Activated naive CD4-positive, alpha-beta T cell treated with anti-CD3 and anti-CD28 coated beads for 36 hours (primary cell): ENCODE measurements around the gene ALG6. TPM values are rescaled to one million over a fixed set of nuclear protein-coding genes. Genes with fewer than 3 reads are reported as not detected.
"Not testable (repeated sequence)": the region's sequence is repeated elsewhere in the genome, so short reads cannot be mapped to it uniquely, and the experiment has no call there.

Source experiments
- CTCF ChIA-PET: fragments of 350-600 bp; sonication (Branson Sonifier 250); formaldehyde crosslinking; loops from one replicate; lab custom pipeline; 2021; ENCODE audit warnings: antibody characterized with exemption; lab: Charles Lee
- DNase-seq: peaks from one replicate; pipeline ENCODE4 v3.0.0-alpha.2; 2020
- H3K27ac Mint-ChIP-seq: one replicate; pipeline ENCODE4 v1.8.0; 2021; ENCODE audit warnings: mild to moderate bottlenecking, mixed read lengths
- H3K27me3 Mint-ChIP-seq: one replicate; pipeline ENCODE4 v1.8.0; 2021; ENCODE audit warnings: low read depth, mixed read lengths
- H3K36me3 Mint-ChIP-seq: one replicate; pipeline ENCODE4 v1.8.0; 2021; ENCODE audit warnings: low read depth, mixed read lengths
- H3K4me1 Mint-ChIP-seq: one replicate; pipeline ENCODE4 v1.8.0; 2021; ENCODE audit warnings: low read depth, mixed read lengths
- H3K4me3 Mint-ChIP-seq: one replicate; pipeline ENCODE4 v1.8.0; 2021; ENCODE audit warnings: mild to moderate bottlenecking, moderate library complexity, mixed read lengths
- H3K9me3 Mint-ChIP-seq: one replicate; pipeline ENCODE4 v1.8.0; 2021; ENCODE audit warnings: mixed read lengths
- intact Hi-C: fragments of 100-400 bp; cut with micrococcal nuclease; formaldehyde crosslinking; loops from one replicate; pipeline ENCODE4 v1.15.1; 2023
- microRNA-seq: library from miRNA; unstranded; fragments of <30 nt; microRNA quantifications from one replicate; pipeline ENCODE4 v1.2.0, GENCODE V29; 2022; ENCODE audit warnings: borderline microRNAs expressed, borderline replicate concordance
- total RNA-seq, 2 experiments: library from RNA; stranded (reverse); gene quantifications; one replicate each; pipeline ENCODE4 v1.2.3, GENCODE V29; 2021

The ALG6 gene
- total RNA-seq, 2 experiments from 2014 or later: 11.0 to 13.5 TPM

DNA sequence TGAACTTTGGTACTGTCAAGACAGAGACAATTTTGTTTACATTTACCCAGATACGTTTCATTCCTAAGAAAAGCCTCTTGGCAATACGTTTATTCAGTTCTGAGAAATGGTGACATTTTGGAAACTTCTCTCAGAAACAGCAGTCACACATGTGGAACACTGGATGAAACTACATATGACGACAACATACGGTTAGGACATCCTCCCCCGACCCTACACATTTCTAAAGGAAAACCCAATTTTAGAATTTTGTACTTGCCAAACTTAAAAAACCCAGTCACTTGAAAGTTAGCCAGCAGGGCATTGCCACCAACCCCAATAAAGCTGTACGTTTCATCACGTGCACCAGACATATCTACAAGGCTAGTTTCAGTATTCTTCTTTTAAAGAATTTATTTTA lies 98.8 kb downstream of the ALG6 start:
- Mint-ChIP-seq H3K27me3 (no peaks in the 10 kb centered on the region), H3K9me3 (peaks cover 15% of the 10 kb centered on the region), H3K36me3 (peaks cover 30% of the 10 kb centered on the region), H3K4me1 (peaks cover 4% of the 10 kb centered on the region), H3K4me3 (no peak overlapping the region), H3K27ac (no peak overlapping the region)
- CTCF ChIA-PET: no interaction called here
- intact Hi-C loops: no loop called here
- no peak for DNase-seq

DNA sequence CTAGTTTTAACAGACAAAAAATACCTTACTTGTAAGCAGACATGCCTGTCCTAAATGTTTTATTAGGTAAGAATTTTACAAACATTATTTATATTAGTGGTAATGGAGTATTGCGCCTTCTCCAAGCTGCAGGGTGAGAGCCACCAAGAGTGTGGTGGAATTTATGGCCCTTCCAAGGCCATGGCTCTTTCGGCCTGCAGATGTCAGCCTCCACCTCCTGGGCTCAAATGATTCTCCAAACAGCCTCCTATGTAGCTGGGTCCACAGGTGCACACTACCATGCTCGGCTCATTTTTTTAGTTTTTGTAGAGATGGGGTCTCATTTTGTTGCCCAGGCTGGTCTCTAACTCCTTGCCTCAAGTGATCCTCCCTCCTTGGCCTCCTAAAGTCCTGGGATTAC lies 99.3 kb downstream of the ALG6 start:
- peaks cover 15% of the 10 kb centered on the region for H3K9me3 Mint-ChIP-seq
- no peak for DNase-seq
- CTCF ChIA-PET: no interaction called here
- no peak overlapping the region for H3K4me3 Mint-ChIP-seq
- peaks cover 33% of the 10 kb centered on the region for H3K36me3 Mint-ChIP-seq
- no peaks in the 10 kb centered on the region for H3K27me3 Mint-ChIP-seq
- H3K27ac Mint-ChIP-seq: no peak overlapping the region
- H3K4me1 Mint-ChIP-seq: peaks cover 4% of the 10 kb centered on the region
- intact Hi-C loops: no loop called here

DNA sequence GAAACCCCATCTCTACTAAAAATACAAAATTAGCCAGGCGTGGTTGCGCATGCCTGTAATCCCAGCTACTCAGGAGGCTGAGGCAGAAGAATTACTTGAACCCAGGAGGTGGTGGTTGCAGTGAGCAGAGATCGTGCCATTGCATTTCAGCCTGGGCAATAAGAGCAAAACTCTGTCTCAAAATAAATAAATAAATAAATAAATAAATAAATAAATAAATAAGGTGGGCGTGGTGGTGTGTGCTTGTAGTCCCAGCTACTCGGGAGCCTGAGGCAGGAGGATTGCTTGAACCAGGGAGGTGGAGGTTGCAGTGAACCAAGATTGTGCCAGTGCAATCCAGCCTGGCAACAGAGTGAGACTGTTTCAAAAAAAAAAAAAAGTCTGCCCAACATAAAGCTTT lies 101.3 kb downstream of the ALG6 start:
- H3K27me3 Mint-ChIP-seq, H3K27ac Mint-ChIP-seq, intact Hi-C loops, H3K4me3 Mint-ChIP-seq, H3K9me3 Mint-ChIP-seq, H3K4me1 Mint-ChIP-seq, DNase-seq: not testable (repeated sequence)
- CTCF ChIA-PET: interaction anchor here (0.7 to 1.0 kb wide), 2 partner anchors 9 to 24 kb away, joined by 3 read pairs; no protein-coding TSS in a partner anchor
- peaks cover 25% of the 10 kb centered on the region for H3K36me3 Mint-ChIP-seq

DNA sequence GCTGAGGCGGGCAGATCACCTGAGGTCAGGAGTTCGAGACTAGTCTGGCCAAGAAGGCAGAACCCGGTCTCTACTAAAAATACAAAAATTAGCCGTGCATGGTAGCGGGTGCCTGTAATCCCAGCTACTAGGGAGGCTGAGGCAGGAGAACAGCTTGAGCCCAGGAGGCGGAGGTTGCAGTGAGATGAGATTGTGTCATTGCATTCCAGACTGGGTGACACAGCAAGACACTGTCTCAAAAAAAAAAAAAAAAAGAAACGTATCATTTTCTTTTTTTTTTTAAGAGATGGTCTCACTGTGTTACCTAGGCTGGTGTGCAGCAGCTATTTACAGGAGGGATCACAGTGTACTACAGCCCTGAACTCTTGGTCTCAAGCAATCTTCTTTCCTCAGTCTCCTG lies 108.3 kb downstream of the ALG6 start:
- H3K9me3 Mint-ChIP-seq: peaks cover 1% of the 10 kb centered on the region
- no peak overlapping the region for H3K27ac Mint-ChIP-seq
- intact Hi-C loops: no loop called here
- CTCF ChIA-PET: no interaction called here
- H3K36me3 Mint-ChIP-seq: peaks cover 27% of the 10 kb centered on the region
- H3K4me3 Mint-ChIP-seq: no peak overlapping the region
- DNase-seq: no peak
- H3K4me1 Mint-ChIP-seq: no peaks in the 10 kb centered on the region
- H3K27me3 Mint-ChIP-seq: no peaks in the 10 kb centered on the region

DNA sequence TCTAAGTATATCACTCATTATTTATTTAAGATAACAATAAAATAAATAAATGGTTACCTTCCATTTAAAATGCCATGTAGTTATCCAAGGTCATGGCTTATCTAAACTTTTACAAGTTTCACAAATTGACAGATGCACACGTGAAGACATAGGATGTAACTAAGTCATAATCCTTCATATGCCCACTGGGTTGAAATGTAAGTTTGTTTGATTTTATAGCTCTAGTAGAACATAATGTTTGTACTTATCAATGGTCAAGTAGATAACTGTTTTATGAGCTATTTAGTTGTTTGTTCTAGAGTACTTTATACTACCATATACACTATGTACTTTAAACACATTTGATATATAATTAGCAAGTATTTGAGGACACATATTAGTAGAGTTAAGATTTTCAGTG lies 112.6 kb downstream of the ALG6 start:
- intact Hi-C loops: no loop called here
- DNase-seq: no peak
- H3K4me1 Mint-ChIP-seq: no peaks in the 10 kb centered on the region
- CTCF ChIA-PET: no interaction called here
- H3K36me3 Mint-ChIP-seq: peaks cover 15% of the 10 kb centered on the region
- no peaks in the 10 kb centered on the region for H3K27me3 Mint-ChIP-seq
- H3K27ac Mint-ChIP-seq: no peak overlapping the region
- no peak overlapping the region for H3K4me3 Mint-ChIP-seq
- no peaks in the 10 kb centered on the region for H3K9me3 Mint-ChIP-seq

DNA sequence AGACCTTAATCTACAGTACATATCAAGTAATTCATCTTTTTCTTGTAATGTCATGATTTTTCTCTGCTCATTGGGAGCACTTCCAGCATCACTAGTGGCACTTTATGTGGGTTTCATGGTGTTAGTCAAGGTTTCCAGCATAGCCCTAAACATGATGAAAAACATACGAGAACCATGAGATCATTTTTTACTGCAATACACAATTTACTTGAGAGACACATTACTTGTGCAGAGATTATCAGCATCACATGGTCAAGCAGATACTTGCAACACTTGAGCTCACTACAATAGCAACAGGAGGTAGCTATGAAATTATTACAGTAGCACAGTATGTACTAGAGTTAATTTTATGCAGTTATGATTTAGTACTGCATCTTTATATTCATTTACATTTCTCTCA lies 119.2 kb downstream of the ALG6 start:
- Mint-ChIP-seq H3K27me3 (no peaks in the 10 kb centered on the region), H3K4me1 (no peaks in the 10 kb centered on the region), H3K9me3 (no peaks in the 10 kb centered on the region), H3K4me3 (no peak overlapping the region), H3K36me3 (peaks cover 9% of the 10 kb centered on the region), H3K27ac (no peak overlapping the region)
- intact Hi-C loops: no loop called here
- DNase-seq: no peak
- CTCF ChIA-PET: no interaction called here

DNA sequence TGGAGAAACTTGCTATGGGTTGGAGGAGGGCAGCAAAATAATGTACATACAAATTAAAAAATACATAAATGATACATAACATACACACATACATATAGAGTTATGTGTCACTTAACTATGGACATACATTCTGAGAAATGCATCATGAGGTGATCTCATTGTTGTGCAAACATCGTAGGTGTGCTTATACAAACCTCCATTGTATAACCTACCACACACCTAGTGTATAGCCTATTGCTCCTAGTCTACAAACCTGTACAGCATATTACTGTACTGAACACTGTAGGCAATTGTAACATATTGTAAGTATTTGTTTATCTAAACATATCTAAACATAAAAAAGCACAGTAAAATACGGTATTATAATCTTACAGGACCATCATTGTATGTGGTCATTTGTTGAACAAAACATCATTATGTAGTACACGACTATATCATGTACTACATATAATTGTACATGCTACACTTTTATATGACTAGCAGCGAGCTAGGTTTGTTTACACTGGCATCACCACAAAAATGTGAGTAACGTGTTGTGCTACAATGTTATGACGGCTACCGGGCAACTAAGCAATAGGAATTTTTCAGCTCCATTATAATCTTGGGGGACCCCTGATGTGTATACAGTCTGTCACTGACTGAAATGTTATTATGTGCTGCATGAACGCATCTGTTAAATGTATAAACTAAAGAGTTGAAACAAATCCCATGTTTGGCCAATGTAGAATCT lies 120.1 kb downstream of the ALG6 start:
- no peak for DNase-seq
- no peak overlapping the region for H3K27ac Mint-ChIP-seq
- CTCF ChIA-PET: no interaction called here
- no peaks in the 10 kb centered on the region for H3K9me3 Mint-ChIP-seq
- H3K4me1 Mint-ChIP-seq: no peaks in the 10 kb centered on the region
- no peak overlapping the region for H3K4me3 Mint-ChIP-seq
- intact Hi-C loops: no loop called here
- no peaks in the 10 kb centered on the region for H3K27me3 Mint-ChIP-seq
- peaks cover 9% of the 10 kb centered on the region for H3K36me3 Mint-ChIP-seq

Small RNAs within 50 kb of the gene (microRNA-seq; reads per million reads assigned to microRNA genes)
- not detected for gene MIR6068

Other genes starting within 250 kb of the ALG6 start
- not detected for gene FOXD3, start 45.1 kb upstream of the ALG6 start, total RNA-seq
- gene ITGB3BP, start 155.6 kb downstream of the ALG6 start, total RNA-seq: 10 to 100 TPM; 59.1 to 59.7 TPM
- gene EFCAB7, start 155.9 kb downstream of the ALG6 start, total RNA-seq: 1 to 10 TPM; 6.3 to 6.4 TPM
- gene PGM1, start 225.8 kb downstream of the ALG6 start, total RNA-seq: 10 to 100 TPM; 25.3 to 27.5 TPM